ENCODE results near the gene PRR36.
"Not testable (repeated sequence)": the region's sequence is repeated elsewhere in the genome, so short reads cannot be mapped to it uniquely, and the experiment has no call there.

PRR36 gene

DNA sequence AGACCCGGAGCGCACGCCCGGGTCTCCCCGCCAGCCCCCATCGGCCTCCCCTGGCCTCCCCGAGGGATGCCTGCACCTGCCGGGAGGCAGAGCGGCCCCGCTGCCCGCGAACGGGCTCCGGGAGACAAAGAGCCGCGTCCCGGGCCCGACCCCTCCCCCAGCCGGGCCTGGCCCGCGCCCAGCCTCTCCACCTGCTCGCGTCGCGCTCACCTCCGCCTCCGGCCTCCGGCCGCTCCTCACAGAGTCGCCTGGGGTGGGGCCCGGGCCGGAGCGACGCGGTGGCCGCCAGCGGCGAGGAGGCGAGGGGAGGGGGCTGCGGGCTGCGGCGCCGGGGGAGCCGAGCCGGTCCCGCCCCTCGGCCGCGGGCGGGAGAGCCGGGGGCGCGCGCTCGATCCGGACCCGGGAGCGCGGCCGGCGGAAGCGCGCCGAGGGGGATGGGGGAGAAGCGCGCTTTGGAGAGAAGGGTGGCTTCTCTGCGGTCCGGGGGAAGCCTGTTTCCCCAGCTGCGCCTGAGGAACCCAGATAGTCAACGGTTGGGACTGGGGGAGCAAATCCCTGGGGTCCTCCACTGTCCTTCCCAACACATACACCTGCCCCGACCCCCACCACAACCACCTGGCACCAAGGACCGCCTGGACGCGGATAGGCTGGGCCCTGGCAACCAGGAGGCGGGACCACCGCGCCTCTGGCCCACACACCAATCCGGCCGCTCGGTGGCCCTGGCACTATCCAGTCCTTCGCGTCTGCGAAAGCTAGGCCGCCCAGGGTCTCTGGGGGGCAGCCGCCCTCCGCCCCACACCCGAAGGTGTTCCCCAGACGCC lies at the start of gene PRR36:
TSS of gene PRR36 (minus strand) at position 315 of the 821 bp plus-strand sequence. CDS start 701 bp downstream, outside the sequence.
- DNase-seq: peak in 1 of 2 experiments; percentile 52

DNA sequence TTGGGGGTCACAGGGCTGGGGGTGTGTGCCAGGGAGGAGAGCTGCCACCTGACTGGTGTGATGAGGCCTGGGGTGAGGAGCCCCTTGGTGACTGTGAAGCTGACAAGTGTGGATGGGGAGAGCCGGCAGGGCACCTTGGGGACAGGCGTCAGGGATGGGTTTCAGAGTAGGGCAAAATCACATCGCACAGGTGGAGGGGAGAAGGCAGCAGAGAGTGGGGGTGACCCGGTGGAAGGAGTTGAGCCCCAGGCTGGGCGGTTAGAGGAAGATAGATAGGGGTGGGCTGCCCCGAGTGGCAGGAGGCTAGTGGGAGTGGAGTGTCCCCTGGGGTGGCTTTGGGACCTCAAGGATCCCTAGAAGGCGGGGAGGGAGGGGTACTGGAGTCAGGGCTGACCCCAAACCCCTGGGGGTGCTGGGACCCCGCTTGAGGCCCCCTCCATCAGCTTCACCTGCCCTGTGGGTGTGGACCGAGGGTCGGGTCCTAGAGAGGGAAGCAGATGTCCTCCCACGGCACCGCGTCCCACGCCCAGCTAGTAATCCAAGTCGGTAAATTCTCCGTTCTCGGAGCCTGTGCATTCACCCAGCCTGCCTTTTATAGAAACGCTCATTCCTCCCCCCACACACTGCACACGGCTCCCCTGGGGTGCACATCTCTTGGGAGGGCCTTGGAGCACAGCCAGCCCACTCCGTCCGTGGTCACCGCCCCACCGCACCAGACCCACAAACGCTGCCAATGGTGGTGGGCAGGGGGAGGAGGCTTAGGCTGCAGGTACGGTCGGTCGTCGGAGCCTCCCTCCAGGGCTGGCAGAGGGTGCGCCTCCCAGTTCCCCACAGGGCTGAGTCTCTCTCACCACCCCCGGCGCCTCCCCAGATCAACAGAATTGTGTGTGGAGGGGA lies 49.4 kb upstream of the PRR36 start:
- DNase-seq: no peak

DNA sequence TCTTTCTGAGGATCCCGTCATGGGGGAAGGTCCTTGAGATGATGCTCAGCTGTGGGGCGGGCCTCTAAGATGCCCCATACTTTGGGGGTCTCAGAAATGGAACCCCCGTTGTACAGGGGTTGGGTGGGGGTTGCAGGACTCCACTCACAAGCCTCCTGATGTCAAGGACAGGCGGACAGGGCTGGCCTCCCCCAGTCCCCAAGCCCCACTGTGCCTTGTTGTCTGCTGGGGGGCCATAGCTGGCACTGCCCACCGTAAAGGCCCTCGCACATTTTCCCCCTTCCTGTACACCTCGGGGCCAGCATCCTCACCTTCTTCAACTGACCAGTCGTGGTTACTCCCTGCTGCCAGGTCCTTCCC lies 48.6 kb upstream of the PRR36 start:
- no peak for DNase-seq

DNA sequence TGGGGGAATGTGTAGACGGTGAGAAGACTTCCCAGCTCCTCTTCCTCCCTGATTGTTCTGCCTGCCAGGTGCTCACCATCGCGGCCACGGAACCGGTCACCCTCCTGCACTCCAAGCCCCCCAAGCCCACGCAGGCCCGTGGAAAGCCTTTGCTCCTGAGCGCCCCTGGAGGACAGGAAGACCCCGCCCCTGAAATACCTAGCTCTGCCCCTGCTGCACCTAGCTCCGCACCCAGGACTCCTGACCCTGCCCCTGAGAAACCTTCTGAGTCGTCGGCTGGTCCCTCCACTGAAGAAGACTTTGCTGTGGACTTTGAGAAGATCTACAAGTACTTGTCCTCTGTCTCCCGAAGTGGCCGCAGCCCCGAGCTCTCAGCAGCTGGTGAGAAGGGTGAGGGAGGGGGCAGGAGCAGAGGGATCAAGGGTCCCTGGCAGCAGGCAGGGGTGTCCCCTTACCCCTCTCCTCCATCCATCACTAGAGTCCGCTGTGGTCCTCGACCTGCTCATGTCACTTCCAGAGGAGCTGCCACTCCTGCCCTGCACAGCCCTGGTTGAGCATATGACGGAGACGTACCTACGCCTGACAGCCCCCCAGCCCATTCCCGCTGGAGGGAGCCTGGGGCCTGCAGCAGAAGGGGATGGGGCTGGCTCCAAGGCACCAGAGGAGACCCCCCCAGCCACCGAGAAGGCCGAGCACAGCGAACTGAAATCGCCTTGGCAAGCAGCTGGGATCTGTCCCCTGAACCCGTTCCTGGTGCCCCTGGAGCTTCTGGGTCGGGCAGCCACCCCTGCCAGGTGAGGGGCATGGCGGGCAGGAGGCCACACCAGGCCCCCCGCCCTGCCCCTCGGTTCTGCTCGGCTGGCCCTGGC lies 48.0 kb upstream of the PRR36 start:
- no peak for DNase-seq

DNA sequence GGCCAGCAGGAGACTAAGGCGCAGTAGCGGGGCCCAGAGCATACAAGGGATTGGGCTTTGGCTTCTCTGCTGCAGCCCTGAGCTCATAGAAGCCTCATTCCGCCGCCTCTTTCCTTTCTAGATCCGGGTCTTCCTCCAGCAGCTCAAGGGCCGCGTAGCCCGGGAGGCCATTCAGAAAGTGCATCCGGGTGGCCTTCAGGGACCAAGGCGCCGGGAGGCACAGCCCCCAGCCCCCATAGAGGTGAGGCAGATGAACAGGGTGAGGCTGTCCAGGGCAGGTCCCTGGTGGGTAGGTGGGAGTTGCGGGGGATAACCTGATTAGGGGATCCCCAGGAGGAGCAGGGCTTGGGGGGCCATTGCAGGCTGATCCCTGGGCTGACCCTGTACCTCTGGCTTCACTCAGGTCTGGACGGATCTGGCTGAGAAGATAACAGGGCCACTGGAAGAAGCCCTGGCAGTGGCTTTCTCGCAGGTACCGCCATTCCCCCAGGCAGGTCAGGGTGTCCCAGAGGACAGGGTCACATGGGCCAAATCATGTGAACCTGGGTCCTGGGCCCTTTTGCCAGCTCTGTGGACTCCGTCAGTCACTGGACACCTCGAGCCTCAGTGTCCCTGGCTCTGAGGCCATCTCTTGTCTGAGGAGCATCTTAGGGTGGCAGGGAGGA lies 47.2 kb upstream of the PRR36 start:
- DNase-seq: no peak

DNA sequence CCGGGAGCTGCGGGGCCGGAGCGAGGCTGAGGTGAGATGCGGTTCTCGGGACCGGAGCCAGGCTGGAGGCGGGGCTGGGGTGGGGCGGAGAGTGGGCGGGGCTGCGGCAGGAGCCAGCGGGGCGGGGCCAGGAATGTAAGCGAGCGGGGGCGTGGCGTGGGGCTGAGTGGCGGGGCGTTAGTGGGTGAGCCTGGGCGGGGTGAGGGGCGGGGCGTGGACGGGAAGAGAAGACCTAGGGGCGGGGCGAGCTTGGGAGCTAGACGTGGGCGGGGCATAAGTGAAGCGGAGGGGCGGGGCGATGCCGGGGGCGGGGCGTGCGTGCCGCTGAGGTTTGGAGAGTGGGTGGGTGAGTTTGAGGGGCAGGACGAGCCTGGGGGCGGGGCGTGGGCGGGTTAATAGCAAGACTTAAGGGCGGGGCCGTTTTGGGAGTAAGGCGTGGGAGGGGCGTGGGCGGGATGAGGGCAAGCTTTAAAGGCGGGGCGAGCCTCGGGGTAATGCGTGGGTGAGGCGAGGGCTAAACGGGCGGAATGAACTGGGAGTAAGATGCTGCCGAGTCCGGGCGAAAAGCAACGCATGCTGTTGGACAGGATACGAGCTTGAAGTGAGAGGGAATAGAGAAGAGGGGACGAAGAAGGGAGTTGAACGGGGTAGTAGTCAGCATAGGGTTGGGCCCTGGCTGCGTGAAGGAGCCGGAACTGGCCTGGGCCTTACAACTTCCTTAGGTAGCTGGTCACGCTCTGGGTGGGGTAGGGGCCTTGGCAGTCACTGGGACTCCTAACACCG lies 46.5 kb upstream of the PRR36 start:
- DNase-seq: peak; percentile 99

DNA sequence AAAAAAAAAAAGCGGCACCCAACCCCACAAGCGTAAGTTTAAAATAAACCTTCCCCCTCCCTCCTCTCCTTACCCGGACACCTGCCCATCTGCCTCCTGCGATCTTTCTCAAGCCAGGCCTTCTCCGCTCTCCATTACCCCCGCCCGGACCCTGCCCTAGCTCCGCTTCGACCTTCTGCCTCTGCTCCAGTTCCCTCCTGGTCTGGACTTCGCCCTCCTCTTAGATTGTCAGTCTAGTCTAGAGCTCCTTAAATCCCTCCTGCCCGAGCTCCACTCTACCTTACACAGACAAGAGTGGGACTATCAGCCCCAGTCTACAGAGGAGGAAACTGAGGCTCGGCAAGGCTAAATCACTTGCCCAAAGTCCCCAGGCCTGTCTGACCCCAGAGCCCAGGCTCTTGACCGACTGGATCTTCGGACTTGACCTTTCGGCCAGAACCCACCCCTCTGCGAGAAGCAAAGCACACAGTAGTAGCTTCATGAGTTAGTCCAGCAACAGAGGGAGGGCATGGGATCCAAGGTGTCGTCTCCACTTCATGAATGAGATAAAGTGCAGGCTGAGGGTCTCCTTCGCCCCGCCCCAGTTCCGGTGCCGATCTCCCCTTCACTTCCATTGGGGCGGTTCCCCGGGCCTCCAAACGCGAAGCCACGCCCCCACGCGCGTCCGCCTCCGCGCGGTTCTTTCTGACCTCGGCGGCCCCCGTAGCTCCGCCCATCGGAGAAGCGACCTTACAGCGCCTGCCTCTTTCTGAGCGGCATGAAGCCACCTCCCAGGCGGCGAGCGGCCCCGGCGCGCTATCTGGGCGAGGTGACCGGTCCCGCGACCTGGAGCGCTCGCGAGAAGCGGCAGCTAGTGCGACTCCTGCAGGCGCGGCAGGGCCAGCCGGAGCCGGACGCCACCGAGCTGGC lies 45.7 kb upstream of the PRR36 start, which contains the start of gene SNAPC2:
TSS of gene SNAPC2 (plus strand) at position 729 of the 909 bp plus-strand sequence. CDS start at position 758, 29 bp downstream.
- DNase-seq: peak; percentile 98 to 99

DNA sequence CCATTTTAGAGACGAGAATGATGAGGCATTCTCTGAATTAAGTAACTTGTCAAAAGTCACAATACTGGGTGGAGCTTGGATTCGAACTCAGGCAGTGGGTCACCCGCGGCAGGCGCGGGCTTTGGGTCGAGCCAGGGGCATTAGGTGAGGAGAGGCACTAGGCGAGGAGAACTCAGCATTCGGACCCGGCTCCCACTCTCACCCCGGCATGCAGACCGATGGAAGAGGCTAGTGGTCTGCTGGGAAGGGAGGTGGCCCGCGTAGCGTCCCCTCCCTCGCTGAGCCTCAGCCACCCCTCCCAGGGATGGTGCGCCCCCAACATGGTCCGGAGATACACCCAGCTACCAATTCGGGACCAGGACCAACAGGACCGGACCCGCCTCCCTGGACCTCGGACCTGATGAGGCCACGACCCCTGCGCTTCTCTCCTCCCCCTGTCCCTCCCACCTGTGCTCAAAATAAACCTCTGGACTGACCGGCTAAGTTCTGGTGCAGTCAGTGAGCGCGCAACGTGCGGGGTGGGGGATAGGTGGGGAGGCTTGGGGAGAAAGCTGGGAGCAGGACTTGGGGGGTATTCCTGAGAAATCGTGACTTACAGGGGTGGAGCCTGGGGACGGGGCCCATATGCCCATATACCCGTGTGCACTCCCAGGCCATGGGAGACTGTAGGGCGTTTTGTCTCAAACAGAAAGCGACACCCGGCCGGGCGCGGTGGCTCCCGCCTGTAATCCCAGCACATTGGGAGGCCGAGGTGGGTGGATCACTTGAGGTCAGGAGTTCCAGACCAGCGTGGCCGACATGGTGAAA lies 44.6 kb upstream of the PRR36 start:
- no peak for DNase-seq

DNA sequence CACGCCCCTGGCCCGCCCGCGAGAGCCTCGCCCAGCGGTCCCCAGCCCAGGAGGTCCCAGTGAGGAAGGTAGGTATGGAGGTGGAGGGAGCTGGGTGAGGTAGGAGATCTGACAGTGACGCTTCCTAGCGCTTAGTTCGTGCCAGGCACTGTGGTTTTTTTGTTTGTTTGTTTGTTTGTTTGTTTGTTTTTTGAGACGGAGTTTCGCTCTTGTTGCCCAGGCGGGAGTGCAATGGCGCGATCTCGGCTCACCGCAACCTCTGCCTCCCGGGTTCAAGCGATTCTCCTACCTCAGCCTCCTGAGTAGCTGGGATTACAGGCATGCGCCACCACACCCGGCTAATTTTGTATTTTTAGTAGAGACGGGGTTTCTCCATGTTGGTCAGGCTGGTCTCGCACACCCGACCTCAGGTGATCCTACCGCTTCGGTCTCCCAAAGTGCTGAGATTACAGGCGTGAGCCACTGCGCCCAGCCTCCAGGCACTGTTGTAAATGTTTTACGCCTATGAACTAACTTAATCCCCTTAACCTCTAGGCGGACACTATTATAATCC lies 43.9 kb upstream of the PRR36 start:
- DNase-seq: not testable (repeated sequence)

DNA sequence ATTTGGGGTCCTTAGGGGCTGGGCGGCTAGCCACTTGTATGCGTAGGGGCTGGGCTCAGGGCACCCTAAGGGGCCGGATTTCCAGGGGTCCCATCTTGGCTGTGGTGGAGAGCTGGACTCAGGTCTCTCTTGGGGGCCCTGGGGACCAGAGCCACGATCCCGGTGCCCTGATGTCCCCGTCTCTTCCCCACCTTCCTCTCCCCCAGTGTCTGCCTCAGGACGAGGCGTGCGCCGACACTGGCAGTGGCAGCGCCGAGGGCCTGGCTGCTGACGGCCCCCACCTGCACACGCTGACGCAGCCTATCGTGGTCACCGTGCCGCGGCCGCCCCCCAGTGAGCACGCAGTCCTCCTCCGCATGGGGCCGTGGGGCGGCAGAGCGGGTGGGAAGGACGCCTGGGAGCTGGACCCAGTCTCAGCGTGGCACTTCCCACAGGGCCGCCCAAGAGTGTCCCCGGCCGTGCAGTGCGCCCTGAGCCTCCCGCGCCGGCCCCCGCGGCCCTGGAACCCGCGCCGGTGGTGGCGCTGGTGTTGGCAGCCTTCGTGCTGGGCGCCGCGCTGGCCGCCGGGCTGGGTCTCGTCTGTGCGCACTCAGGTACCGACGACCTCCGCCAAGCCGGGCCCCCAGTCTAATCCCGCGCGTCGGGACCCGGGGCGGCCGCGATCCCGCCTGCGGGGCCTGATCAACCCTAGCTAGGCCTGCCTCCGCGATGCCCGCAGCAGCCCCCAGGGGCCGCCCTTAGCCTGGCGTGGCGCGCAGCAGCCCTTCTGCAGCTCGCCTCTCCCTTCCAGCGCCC lies 43.3 kb upstream of the PRR36 start:
- peak; percentile 66 to 78 for DNase-seq

DNA sequence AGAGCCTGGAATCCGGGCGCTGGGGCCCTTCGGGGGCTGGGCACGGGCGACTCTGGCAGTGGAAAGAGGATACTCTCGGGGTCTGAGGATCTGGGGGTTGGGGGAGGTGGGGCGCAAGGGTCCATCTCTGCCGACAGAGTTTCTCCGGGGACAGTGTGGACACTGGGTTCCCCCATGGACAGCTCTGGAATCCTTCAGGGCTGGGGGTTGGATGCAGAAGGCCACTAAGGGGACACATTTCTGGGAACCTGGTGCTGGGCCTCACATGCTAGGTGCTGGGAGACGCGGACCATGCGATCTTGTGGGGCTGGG lies 42.7 kb upstream of the PRR36 start:
- DNase-seq: no peak

DNA sequence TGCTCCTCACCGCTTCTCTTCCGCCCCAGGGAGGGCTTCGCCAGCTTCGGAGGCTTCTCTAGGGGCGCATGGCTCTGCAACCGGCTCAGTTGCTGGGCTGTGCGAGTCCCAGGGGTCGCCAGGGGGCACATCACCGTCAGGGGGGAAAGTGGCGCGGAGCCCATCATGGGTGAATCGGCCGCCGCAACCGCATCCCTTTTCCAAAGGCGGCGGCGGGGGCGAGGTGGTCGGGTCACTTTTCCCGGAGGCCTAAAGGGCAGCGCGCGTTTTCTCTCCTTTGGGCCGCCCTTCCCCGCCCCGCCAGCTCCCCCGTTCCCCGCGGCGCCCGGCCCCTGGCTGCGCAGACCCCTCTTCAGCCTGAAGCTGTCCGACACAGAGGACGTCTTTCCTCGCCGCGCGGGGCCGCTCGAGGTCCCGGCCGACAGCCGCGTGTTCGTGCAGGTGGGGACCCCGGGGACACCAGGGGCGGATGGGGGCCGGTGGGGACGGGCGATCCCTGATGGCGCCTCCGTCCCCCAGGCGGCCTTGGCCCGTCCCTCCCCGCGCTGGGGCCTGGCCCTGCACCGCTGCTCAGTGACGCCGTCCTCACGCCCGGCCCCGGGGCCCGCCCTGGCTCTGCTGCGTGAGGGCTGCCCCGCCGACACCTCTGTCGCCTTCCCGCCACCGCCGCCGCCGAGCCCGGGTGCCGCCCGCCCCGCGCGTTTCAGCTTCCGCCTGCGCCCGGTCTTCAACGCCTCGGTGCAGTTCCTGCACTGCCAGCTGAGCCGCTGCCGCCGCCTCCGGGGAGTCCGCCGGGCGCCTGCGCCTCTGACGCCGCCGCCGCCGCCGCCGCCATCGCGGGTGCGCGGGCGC lies 42.1 kb upstream of the PRR36 start:
- DNase-seq: peak; percentile 65 to 72

DNA sequence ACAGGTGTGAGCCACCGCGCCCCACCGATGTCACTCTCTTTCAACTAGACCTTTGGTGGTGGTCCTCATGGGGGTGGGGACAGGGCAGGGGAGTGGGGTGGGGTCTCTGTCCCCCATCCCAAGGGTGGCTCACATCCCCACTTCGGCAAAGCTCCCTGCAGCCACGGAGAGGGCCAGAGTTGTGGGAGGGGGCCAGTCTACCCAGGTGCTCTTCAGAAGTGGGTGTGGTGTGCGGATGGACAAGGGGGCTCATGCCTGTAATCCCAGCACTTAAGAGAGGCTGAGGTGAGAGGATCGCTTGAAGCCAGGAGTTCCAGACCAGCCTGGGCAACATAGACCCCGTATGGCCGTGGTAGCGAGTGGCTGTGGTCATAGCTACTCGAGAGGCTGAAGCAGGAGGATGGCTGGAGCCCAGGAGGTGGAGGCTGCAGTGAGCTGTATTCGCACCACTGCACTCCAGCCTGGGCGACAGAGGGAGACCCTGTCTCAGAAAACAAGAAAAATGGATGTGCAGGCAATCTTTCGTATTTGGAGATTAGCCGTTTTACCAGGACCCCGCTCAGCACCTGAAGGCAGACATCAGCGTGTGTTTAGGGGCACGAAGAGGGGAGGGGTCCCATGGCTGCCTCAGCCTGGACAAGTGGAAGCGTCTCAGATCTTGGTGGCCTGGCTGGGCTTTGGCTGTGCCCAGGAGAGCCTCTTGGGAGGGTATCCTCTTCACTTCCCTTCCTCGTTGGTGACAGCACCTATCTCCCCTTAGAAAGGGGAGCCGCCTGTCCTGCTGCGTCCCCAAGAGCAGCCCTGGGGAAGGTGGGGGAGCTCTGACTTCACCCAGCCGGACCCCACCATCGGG lies 41.3 kb upstream of the PRR36 start:
- DNase-seq: no peak

DNA sequence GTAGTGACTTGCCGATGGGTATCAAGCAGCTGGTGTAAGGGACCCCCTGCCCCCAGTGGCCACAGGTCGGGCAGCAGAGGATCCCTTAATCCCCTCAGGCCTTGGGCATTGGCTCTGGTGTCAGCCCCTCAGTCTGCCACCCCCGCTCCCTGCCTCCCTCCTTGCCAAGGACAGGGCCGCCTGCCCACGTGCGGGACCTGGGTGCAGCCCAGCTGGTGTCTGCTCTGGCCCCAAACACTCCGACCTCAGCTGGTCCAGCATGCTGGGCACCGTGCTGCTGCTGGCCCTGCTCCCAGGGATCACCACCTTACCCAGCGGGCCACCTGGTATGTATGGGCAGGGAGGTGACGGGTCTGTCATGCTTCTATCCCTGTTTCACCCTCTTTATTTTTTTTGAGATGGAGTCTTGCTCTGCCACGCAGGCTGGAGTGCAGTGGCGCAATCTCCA lies 40.4 kb upstream of the PRR36 start, which contains the start of gene TGFBR3L:
TSS of gene TGFBR3L (plus strand) at position 233 of the 448 bp plus-strand sequence.
- no peak for DNase-seq

DNA sequence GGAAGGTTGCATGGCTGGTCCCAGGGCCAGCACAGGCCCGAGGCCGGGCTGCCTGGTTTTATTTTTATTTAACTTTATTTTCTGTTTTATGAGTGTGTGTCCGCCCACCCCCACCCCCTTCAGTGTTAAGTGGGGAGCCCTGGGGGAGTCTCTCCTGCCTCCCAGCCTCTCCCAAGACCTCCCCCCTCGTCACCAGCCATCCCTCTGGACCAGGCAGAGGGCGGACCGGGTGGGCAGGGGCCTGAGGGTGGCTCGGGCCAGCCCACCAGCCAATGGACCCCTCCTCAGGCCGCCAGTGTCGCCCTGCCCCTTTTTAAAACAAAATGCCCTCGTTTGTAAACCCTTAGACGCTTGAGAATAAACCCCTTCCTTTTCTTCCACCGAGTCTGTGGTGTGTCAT lies 39.9 kb upstream of the PRR36 start:
- DNase-seq: no peak

DNA sequence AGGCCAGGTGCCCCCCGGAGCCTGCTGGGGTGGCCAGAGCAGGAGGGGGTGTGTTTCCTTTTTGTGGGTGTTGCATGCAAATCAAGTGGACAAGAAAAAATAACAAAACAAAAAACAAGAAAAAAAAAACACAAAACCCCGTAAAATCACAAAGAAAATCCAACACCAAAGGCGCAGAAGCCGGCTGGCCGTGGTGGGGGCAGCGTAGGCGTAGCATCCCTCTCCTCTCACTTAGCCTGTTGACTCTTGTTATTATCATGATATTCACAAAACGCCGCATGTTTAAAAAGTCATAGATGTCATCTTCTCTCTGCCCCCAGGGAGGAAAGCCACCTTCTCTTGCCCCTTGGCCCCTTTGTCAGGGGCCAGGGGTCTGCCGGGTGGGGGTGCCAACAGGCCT lies 39.5 kb upstream of the PRR36 start:
- DNase-seq: no peak

Data from activated T-cell treated with anti-CD3 and anti-CD28 coated beads, Interleukin-2, amount 50 U/mL, for 48 hours (primary cell).